Left lung (tissue), 10 donors: Measurements from ENCODE around the gene NEK5. TPM values are rescaled to one million over a fixed set of nuclear protein-coding genes. Genes with fewer than 3 reads are reported as not detected.

ENCODE experiments used
- ATAC-seq: fragments of 200-7000 bp; cut with Tn5 transposase; one replicate; pipeline ENCODE4 v1.9.1; 2020; ENCODE audit warnings: moderate library complexity
- DNase-seq, 4 donors: peaks; one replicate each; pipeline ENCODE4 v3.0.0-alpha.2; 2013 to 2020
- H3K27ac ChIP-seq, 2 donors: fragments of 200-600 bp; sonication (generic) in 1 of 2; one replicate each; pipeline versions ENCODE4 v1.5.0 to v1.8.0; 2020 to 2021
- H3K27me3 ChIP-seq, 2 donors: fragments of 200-600 bp; sonication (generic) in 1 of 2; one replicate each; pipeline versions ENCODE4 v1.5.0 to v1.8.0; 2020 to 2021
- H3K36me3 ChIP-seq, 2 donors: fragments of 200-600 bp; sonication (generic) in 1 of 2; one replicate each; pipeline versions ENCODE4 v1.5.0 to v1.8.0; 2020 to 2021
- H3K4me1 ChIP-seq, 2 donors: fragments of 200-600 bp; one replicate each; pipeline ENCODE4 v1.8.0; 2021
- H3K4me3 ChIP-seq, 2 donors: fragments of 200-600 bp; sonication (generic) in 1 of 2; one replicate each; pipeline versions ENCODE4 v1.5.0 to v1.8.0; 2020 to 2021; ENCODE audit warnings: mild to moderate bottlenecking in 1 of 2
- H3K9me3 ChIP-seq, 2 donors: fragments of 200-600 bp; sonication (generic) in 1 of 2; one replicate each; pipeline versions ENCODE4 v1.5.0 to v1.8.0; 2020 to 2021
- intact Hi-C, 2 donors: fragments of 100-400 bp; cut with DNase I; formaldehyde crosslinking; loops; one replicate each; pipeline versions ENCODE4 v1.11.2 to v1.14.2; 2022
- polyA plus RNA-seq, 6 donors: library from polyadenylated mRNA; unstranded; fragments of 120-200 nt; gene quantifications; one replicate each; pipeline ENCODE4 v1.2.1, GENCODE V29; 2013; ENCODE audit not compliant: insufficient read length in 6 of 6
- total RNA-seq, 2 donors: library from RNA; stranded (reverse); fragmentation: NEBNext Ultra II Directional; extraction: Animal tissue kit (Norgen Biotek cat#: 25700); gene quantifications; one replicate each; pipeline ENCODE4 v1.2.1, GENCODE V29; 2021
- TF ChIP-seq, protein P1 (sequence below), 2 donors: fragments of 200-600 bp; sonication (generic) in 1 of 2; IDR thresholded peaks; one replicate each; pipeline versions ENCODE4 v1.5.0 to v1.8.0; 2021; ENCODE audit warnings: antibody characterized with exemption in 2 of 2
- donor health status: DM: no; HTN: yes; CAD: no.
- donor health status: DM: no; HTN: no; CAD: no.

The NEK5 gene
- total and polyA plus RNA-seq, 8 donors = 0.41 to 6.9 (median 4.7) TPM

DNA sequence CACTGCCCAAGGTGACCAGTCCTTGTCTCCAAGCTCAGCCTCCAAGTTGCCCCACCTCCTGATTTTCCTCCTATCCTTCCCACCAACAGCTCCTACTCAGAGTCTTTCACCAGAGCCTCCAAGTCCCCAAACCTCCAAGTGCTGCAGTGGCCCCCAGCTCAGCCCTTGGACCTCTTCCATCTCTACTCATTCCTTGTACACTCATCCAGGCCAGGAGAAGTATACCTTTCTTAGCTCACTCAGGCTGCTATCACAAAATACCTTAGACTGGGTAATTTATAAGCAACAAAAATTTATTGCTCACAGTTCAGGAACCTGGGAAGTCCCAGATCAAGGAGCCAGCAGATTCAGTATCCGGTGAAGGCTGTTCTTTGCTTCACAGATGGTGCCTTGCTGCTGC is 129.0 kb downstream of the NEK5 start:
- ATAC-seq (no peak), DNase-seq (no peak)
- no peaks in the 10 kb centered on the region for H3K36me3 ChIP-seq
- TF ChIP-seq, protein P1, sequence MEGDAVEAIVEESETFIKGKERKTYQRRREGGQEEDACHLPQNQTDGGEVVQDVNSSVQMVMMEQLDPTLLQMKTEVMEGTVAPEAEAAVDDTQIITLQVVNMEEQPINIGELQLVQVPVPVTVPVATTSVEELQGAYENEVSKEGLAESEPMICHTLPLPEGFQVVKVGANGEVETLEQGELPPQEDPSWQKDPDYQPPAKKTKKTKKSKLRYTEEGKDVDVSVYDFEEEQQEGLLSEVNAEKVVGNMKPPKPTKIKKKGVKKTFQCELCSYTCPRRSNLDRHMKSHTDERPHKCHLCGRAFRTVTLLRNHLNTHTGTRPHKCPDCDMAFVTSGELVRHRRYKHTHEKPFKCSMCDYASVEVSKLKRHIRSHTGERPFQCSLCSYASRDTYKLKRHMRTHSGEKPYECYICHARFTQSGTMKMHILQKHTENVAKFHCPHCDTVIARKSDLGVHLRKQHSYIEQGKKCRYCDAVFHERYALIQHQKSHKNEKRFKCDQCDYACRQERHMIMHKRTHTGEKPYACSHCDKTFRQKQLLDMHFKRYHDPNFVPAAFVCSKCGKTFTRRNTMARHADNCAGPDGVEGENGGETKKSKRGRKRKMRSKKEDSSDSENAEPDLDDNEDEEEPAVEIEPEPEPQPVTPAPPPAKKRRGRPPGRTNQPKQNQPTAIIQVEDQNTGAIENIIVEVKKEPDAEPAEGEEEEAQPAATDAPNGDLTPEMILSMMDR (IDR thresholded peaks at IDR 0.05) = no peak
- peaks cover 3 to 14% of the 10 kb centered on the region in 2 donors for H3K4me1 ChIP-seq
- no peak overlapping the region for H3K27ac ChIP-seq
- no peak overlapping the region for H3K4me3 ChIP-seq
- no peaks in the 10 kb centered on the region for H3K9me3 ChIP-seq
- intact Hi-C loops = loop anchor here in 1 of 2 donors (5.0 kb wide), 1 partner anchor 127 kb away; the partner anchor contains the start of gene NEK5
- no peaks in the 10 kb centered on the region for H3K27me3 ChIP-seq

DNA sequence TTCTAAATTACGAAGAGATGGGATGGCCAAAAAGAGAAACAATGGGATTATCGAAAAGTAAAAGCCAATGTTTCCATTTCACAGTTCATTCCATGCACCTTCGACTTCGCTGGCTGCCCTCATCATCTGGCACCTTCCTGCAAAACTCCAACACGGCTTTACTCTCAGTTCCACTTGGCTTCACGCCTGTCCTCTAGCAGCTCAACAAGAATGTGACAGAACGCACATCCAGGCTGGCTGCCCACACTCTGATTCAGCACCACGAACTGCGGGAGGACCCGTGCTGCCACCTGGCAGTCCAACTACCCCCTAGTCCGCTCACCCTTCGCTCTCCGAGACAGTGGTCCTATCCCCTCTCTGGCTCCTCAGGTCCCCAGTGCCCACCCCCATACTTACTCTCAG is 129.4 kb downstream of the NEK5 start:
- H3K27ac ChIP-seq = no peak overlapping the region
- H3K9me3 ChIP-seq = no peaks in the 10 kb centered on the region
- TF ChIP-seq, protein P1 (IDR thresholded peaks at IDR 0.05) = no peak
- intact Hi-C loops = no loop called here
- no peaks in the 10 kb centered on the region for H3K36me3 ChIP-seq
- no peaks in the 10 kb centered on the region for H3K27me3 ChIP-seq
- DNase-seq (peak in 3 of 4 donors; percentile 31 to 43 (median 37)), ATAC-seq (peak; percentile 61)
- H3K4me3 ChIP-seq = no peak overlapping the region
- peaks cover 3 to 16% of the 10 kb centered on the region in 2 donors for H3K4me1 ChIP-seq

DNA sequence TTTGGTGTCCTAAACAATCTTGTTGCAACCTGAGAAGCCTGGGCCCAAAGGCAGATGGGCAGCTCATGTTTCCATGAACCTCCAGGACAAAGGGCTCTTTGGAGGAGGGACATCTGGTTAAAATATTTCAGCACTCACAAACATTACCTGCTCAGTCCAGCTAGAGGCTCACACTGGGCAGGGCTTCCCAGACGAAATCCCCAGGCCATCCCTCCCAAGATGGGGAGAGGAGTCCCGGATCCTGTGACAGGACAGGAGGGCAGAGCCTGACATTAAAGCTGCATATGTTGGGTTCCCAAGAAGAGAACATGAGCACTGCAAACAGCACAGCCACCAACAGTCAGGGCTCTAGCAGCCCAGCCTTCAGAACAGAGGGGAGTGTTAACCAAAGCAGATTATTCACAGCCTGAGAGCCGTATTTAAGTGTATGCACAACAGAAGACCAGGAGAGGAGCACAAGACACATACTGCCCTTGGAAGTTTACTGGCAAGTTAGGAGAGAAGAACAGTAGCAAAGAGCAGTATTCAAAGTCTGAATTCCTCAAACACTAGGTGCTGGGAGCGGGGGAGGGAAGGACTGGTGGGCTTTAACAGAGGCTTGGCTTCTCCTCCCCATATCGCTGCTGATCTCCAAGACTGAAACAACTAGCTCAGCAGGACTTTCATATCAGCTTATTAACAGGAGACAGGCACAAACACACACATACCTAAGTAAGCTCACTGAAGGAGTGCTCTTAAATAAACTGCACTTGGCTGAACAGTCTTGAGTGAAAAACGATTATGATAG is 130.0 kb downstream of the NEK5 start:
- ATAC-seq = peak; percentile 52
- Histone ChIP-seq H3K36me3 (no peaks in the 10 kb centered on the region), H3K27ac (no peak overlapping the region), H3K4me1 (peaks cover 3 to 16% of the 10 kb centered on the region in 2 donors), H3K4me3 (no peak overlapping the region), H3K27me3 (no peaks in the 10 kb centered on the region), H3K9me3 (no peaks in the 10 kb centered on the region)
- intact Hi-C loops = no loop called here
- DNase-seq = no peak
- TF ChIP-seq, protein P1 (IDR thresholded peaks at IDR 0.05) = no peak

DNA sequence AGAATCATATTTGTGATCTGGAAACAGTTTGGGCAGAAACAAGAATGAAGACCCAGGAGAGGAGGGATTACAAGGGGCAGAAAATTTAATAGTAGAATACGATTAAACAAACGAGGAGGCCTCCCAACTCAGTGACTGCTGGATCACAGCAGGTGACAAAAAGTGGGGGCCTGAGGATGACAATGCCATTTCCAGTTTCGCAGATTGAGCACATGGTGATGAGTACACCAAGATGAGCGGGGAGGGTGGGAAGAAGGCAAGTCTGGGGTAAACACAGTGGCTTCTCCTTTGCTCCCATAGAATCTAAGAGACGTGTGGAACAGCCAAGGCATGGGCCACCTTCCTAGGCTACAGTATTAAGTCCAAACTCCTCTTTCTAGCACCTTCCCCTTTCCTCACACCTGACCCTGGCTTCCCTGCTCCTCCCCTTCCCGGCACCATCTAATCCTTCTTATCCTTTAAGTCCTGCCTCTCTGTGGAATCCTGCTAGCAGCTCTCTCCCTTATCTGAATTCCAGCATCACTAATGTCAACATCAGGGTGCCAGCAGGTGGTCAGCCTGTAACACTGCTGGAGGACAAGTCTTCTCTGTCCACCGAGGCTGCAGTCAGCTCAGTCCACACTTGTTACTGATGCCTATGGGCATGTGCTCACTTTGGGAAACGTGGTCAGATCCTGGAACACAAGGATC is 131.1 kb downstream of the NEK5 start:
- no peak for ATAC-seq

More for the DNA sequence above, 131.1 kb downstream of the NEK5 start:
- Histone ChIP-seq H3K27me3 (no peaks in the 10 kb centered on the region), H3K36me3 (no peaks in the 10 kb centered on the region), H3K9me3 (no peaks in the 10 kb centered on the region), H3K4me3 (no peak overlapping the region), H3K4me1 (peaks cover 3 to 16% of the 10 kb centered on the region in 2 donors), H3K27ac (no peak overlapping the region)
- intact Hi-C loops = no loop called here
- no peak for DNase-seq
- TF ChIP-seq, protein P1 (IDR thresholded peaks at IDR 0.05) = no peak
